A549 (cell line): ENCODE results near the gene HOMER3. TPM values are rescaled to one million over a fixed set of nuclear protein-coding genes. Genes with fewer than 3 reads are reported as not detected.

Source experiments
- ATAC-seq, 2 experiments: fragments of 200-7000 bp in 1 of 2; fragments of >200 bp in 1 of 2; cut with Nextera tagmentation in 1 of 2; cut with Tn5 transposase in 1 of 2; 3 replicates each; pipeline versions ENCODE4 v1.8.0 to v1.9.1; 2018 to 2020; ENCODE audit warnings: mild to moderate bottlenecking in 1 of 2, moderate library complexity in 1 of 2
- CTCF ChIA-PET: fragments of 300-600 bp; sonication (Branson Sonifier 250); formaldehyde crosslinking; extraction: SDS; loops from one replicate; lab custom pipeline; 2021; ENCODE audit warnings: antibody characterized with exemption, inconsistent platforms; lab: Yijun Ruan, JAX
- POLR2A ChIA-PET: fragments of 350-600 bp; formaldehyde crosslinking; extraction: SDS; loops from one replicate; lab custom pipeline; 2021; ENCODE audit warnings: antibody characterized with exemption, inconsistent platforms; lab: Yijun Ruan, JAX
- DNase-seq, 2 experiments: peaks; one replicate each; pipeline versions ENCODE4 v3.0.0 to v3.0.0-alpha.2; 2011 to 2016; ENCODE audit warnings: low read depth in 1 of 2, low spot score in 1 of 2
- FAIRE-seq: peaks from 2 replicates; lab custom pipeline; 2011; peaks lifted over from hg19 to GRCh38; lab: Jason Lieb, UNC
- H3K27ac ChIP-seq, 2 experiments: fragments of >200 bp; sonication (Bioruptor Twin); formaldehyde crosslinking; 3 replicates each; pipeline ENCODE4 v1.5.1; 2016 to 2017
- H3K4me1 ChIP-seq: fragments of >200 bp; sonication (Bioruptor Twin); formaldehyde crosslinking; 3 replicates; pipeline ENCODE4 v1.6.1; 2016
- H3K4me2 ChIP-seq: fragments of >200 bp; sonication (Bioruptor Twin); formaldehyde crosslinking; 3 replicates; pipeline ENCODE4 v1.6.1; 2016
- H3K4me3 ChIP-seq: fragments of >200 bp; sonication (Bioruptor Twin); formaldehyde crosslinking; 3 replicates; pipeline ENCODE4 v1.5.1; 2016
- H3K9me3 ChIP-seq: fragments of >200 bp; sonication (Bioruptor Twin); formaldehyde crosslinking; 3 replicates; pipeline ENCODE4 v1.6.1; 2016
- BHLHE40 ChIP-seq: IDR thresholded peaks from 2 replicates; pipeline ENCODE4 v1.6.1; 2012; ENCODE audit warnings: low read depth, low read length, inconsistent platforms
- CEBPB ChIP-seq, 2 experiments: fragments of >200 bp in 1 of 2; sonication (Bioruptor Twin) in 1 of 2; formaldehyde crosslinking in 1 of 2; IDR thresholded peaks; 2 replicates each; pipeline ENCODE4 v1.6.1; 2012 to 2016
- CHD2 ChIP-seq: fragments of 150-350 bp; IDR thresholded peaks from 2 replicates; pipeline ENCODE4 v1.6.1; 2014; ENCODE audit warnings: low read length; ENCODE audit not compliant: partially characterized antibody
- EHMT2 ChIP-seq: fragments of 200-600 bp; sonication (generic); IDR thresholded peaks from 2 replicates; pipeline ENCODE4 v1.6.1; 2016; ENCODE audit warnings: antibody characterized with exemption, low read depth, mild to moderate bottlenecking, moderate library complexity
- EP300 ChIP-seq, 2 experiments: fragments of >200 bp; sonication (Bioruptor Twin); formaldehyde crosslinking; IDR thresholded peaks; 2 replicates in 1 of 2; 3 replicates in 1 of 2; pipeline ENCODE4 v1.6.1; 2016 to 2017
- FOSL2 ChIP-seq, 2 experiments: fragments of 450-650 bp in 1 of 2; fragments of >200 bp in 1 of 2; sonication (Bioruptor Twin) in 1 of 2; formaldehyde crosslinking; IDR thresholded peaks; 2 replicates each; pipeline versions ENCODE4 v1.5.0 to v1.6.1; 2016 to 2020; ENCODE audit warnings: mild to moderate bottlenecking in 1 of 2, moderate library complexity in 1 of 2
- FOXS1 ChIP-seq: fragments of 250-450 bp; sonication (Bioruptor Pico); IDR thresholded peaks from 2 replicates; pipeline ENCODE4 v1.5.0; 2020; ENCODE audit warnings: mild to moderate bottlenecking, moderate library complexity
- GATA3 ChIP-seq: IDR thresholded peaks from 2 replicates; pipeline ENCODE4 v1.6.1; 2012; ENCODE audit warnings: borderline replicate concordance
- HEYL ChIP-seq: fragments of 250-450 bp; sonication (Bioruptor Pico); IDR thresholded peaks from 2 replicates; pipeline ENCODE4 v1.8.0; 2021; ENCODE audit warnings: mild to moderate bottlenecking, moderate library complexity
- HOXA7 ChIP-seq: fragments of 250-450 bp; sonication (Bioruptor Pico); IDR thresholded peaks from 2 replicates; pipeline ENCODE4 v1.5.0; 2020; ENCODE audit warnings: mild to moderate bottlenecking, moderate library complexity
- HOXB5 ChIP-seq: fragments of 250-450 bp; sonication (Bioruptor Pico); IDR thresholded peaks from 2 replicates; pipeline ENCODE4 v1.5.0; 2020; ENCODE audit warnings: mild to moderate bottlenecking, moderate library complexity
- MAFK ChIP-seq: fragments of 450-650 bp; IDR thresholded peaks from 2 replicates; pipeline ENCODE4 v1.6.1; 2014; ENCODE audit not compliant: partially characterized antibody
- NPAS2 ChIP-seq: fragments of 250-450 bp; sonication (Bioruptor Pico); IDR thresholded peaks from 2 replicates; pipeline ENCODE4 v1.8.0; 2022; ENCODE audit warnings: mild to moderate bottlenecking, moderate library complexity, borderline replicate concordance
- POLR2A ChIP-seq: IDR thresholded peaks from 2 replicates; pipeline ENCODE4 v1.6.1; 2012; ENCODE audit warnings: mild to moderate bottlenecking, low read length
- POLR2AphosphoS2 ChIP-seq: conservative IDR thresholded peaks from 2 replicates; pipeline ENCODE4 v1.6.1; 2012; ENCODE audit warnings: low read length, improper control_type of control experiment, inconsistent platforms
- RCOR1 ChIP-seq: fragments of 150-350 bp; IDR thresholded peaks from 2 replicates; pipeline ENCODE4 v1.6.1; 2014; ENCODE audit warnings: antibody characterized with exemption, low read length, low read depth
- RFX5 ChIP-seq: fragments of 450-650 bp; IDR thresholded peaks from 2 replicates; pipeline ENCODE4 v1.7.1; 2014; ENCODE audit warnings: antibody characterized with exemption, mild to moderate bottlenecking, moderate library complexity
- RNF2 ChIP-seq: fragments of 200-600 bp; sonication (generic); IDR thresholded peaks from 2 replicates; pipeline ENCODE4 v1.6.1; 2016; ENCODE audit warnings: low read depth, mild to moderate bottlenecking, antibody characterized with exemption, moderate library complexity, borderline replicate concordance
- ZNF302 ChIP-seq: fragments of 250-450 bp; sonication (Bioruptor Pico); IDR thresholded peaks from 2 replicates; pipeline ENCODE4 v1.9.0; 2021; ENCODE audit warnings: inconsistent platforms, mild to moderate bottlenecking, moderate library complexity
- WGBS: methylation state at CpG from one replicate; pipeline ENCODE4 v1.1.6; 2017; ENCODE audit errors: missing lambda C conversion rate; 5-methylcytosine and 5-hydroxymethylcytosine counted together
- polyA plus RNA-seq, 4 experiments: library from polyadenylated mRNA; depleted of rRNA in 3 of 4; stranded (reverse); fragments of >200 nt; fragmentation: RNase III in 1 of 4; extraction: RNeasy Plus Mini Kit Qiagen cat#74134 plus additional on column Dnase treatment in 1 of 4; gene quantifications; 2 replicates in 3 of 4; 3 replicates in 1 of 4; pipeline ENCODE4 v1.2.3, GENCODE V29; 2011 to 2017
- TF ChIP-seq, protein P1 (sequence below): fragments of 250-450 bp; sonication (Bioruptor Pico); IDR thresholded peaks from 2 replicates; pipeline ENCODE4 v1.5.0; 2021; ENCODE audit warnings: mild to moderate bottlenecking, moderate library complexity, borderline replicate concordance
- TF ChIP-seq, protein P2 (sequence below): fragments of 450-650 bp; IDR thresholded peaks from 2 replicates; pipeline ENCODE4 v1.6.1; 2014; ENCODE audit warnings: antibody characterized with exemption
- TF ChIP-seq, protein P3 (sequence below): fragments of 150-350 bp; IDR thresholded peaks from 2 replicates; pipeline ENCODE4 v1.6.1; 2014; ENCODE audit warnings: low read depth, mild to moderate bottlenecking, low read length

Gene HOMER3
- polyA plus RNA-seq, 2 of the 4 experiments (the other 2 are of a cell fraction): 9.9 to 35.4 TPM

DNA sequence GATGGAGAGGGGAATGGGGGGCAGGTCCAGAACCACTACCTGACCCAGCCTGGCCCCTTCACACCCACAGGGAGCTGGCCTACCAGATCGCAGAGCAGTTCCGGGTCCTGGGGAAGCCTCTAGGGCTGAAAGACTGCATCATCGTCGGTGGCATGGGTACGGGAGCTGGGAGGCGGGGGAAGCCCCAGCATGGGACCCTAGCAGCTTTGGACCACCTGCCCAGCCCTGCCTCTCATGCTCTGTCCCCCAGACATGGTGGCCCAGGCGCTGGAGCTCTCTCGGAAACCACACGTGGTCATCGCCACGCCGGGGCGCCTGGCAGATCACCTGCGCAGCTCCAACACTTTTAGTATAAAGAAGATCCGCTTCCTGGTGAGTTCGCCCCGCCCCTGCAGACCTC, 19.4 kb downstream of the HOMER3 start:
- FAIRE-seq (no peak), DNase-seq (no peak), ATAC-seq (no peak)
- ChIA-PET CTCF (interaction anchor here (1.6 to 2.3 kb wide), 2 partner anchors 14 to 65 kb away, joined by 3 to 8 read pairs; no protein-coding TSS in a partner anchor), POLR2A (no interaction called here)
- no peak overlapping the region for H3K27ac ChIP-seq
- no peaks in the 10 kb centered on the region for H3K9me3 ChIP-seq
- TF ChIP-seq GATA3: no peak
- TF ChIP-seq NPAS2 (CRISPR knock-in tag): no peak
- no peak for TF ChIP-seq FOSL2 (IDR thresholded peaks at IDR 0.05)
- TF ChIP-seq FOSL2 (CRISPR knock-in tag; IDR thresholded peaks at IDR 0.05): no peak
- TF ChIP-seq, protein P1, sequence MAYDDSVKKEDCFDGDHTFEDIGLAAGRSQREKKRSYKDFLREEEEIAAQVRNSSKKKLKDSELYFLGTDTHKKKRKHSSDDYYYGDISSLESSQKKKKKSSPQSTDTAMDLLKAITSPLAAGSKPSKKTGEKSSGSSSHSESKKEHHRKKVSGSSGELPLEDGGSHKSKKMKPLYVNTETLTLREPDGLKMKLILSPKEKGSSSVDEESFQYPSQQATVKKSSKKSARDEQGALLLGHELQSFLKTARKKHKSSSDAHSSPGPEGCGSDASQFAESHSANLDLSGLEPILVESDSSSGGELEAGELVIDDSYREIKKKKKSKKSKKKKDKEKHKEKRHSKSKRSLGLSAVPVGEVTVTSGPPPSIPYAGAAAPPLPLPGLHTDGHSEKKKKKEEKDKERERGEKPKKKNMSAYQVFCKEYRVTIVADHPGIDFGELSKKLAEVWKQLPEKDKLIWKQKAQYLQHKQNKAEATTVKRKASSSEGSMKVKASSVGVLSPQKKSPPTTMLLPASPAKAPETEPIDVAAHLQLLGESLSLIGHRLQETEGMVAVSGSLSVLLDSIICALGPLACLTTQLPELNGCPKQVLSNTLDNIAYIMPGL (CRISPR knock-in tag): no peak
- no peak for TF ChIP-seq HEYL
- TF ChIP-seq HOXA7: no peak
- TF ChIP-seq CEBPB (IDR thresholded peaks at IDR 0.05): no peak
- no peak for TF ChIP-seq MAFK
- no peak for TF ChIP-seq RCOR1
- no peak for TF ChIP-seq BHLHE40
- no peak for TF ChIP-seq POLR2AphosphoS2
- TF ChIP-seq ZNF302 (CRISPR knock-in tag): no peak
- TF ChIP-seq FOXS1 (CRISPR knock-in tag): no peak
- TF ChIP-seq POLR2A: no peak
- peaks cover 8% of the 10 kb centered on the region; the same call in 1 of the 3 replicates for H3K4me1 ChIP-seq
- WGBS: 95% methylated on average over 17 of the region's 17 CpGs
- no peak overlapping the region for H3K4me3 ChIP-seq
- no peak overlapping the region for H3K4me2 ChIP-seq

DNA sequence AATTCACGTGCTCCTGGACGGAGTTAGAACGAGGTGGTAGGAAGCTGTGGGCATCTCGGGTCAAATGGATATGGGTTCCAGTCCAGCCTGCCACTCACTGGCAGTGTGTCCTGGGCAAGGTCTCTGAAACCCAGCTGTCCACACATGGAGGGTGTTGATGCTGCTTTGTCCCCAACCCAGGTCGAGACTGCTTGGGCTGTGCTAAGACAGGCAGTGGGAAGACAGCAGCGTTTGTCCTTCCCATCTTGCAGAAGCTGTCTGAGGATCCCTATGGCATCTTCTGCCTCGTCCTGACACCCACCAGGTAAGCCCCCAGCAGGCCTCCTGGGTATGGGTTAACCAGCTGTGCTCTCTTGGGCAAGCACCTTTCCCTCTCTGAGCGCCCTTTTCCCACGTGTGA, 20.6 kb downstream of the HOMER3 start:
- DNase-seq: no peak
- FAIRE-seq: no peak
- ChIA-PET CTCF (interaction anchor here (0.7 to 2.3 kb wide), 3 partner anchors 13 to 66 kb away, joined by 3 to 8 read pairs (median 3); no protein-coding TSS in a partner anchor), POLR2A (no interaction called here)
- 32% methylated on average over 8 of the region's 9 CpGs for WGBS
- Histone ChIP-seq H3K9me3 (no peaks in the 10 kb centered on the region), H3K27ac (peak overlapping the region; percentile 77 to 88), H3K4me2 (peak overlapping the region; percentile 99), H3K4me1 (peaks cover 8% of the 10 kb centered on the region; the same call in 1 of the 3 replicates), H3K4me3 (peak overlapping the region; percentile 91)
- no peak for ATAC-seq
- TF ChIP-seq FOSL2 (IDR thresholded peaks at IDR 0.05): no peak
- TF ChIP-seq FOSL2 (CRISPR knock-in tag; IDR thresholded peaks at IDR 0.05): no peak
- no peak for TF ChIP-seq CHD2
- TF ChIP-seq, protein P2, sequence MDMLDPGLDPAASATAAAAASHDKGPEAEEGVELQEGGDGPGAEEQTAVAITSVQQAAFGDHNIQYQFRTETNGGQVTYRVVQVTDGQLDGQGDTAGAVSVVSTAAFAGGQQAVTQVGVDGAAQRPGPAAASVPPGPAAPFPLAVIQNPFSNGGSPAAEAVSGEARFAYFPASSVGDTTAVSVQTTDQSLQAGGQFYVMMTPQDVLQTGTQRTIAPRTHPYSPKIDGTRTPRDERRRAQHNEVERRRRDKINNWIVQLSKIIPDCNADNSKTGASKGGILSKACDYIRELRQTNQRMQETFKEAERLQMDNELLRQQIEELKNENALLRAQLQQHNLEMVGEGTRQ: no peak
- TF ChIP-seq RFX5: no peak
- TF ChIP-seq RNF2: no peak
- no peak for TF ChIP-seq HEYL
- TF ChIP-seq, protein P3, sequence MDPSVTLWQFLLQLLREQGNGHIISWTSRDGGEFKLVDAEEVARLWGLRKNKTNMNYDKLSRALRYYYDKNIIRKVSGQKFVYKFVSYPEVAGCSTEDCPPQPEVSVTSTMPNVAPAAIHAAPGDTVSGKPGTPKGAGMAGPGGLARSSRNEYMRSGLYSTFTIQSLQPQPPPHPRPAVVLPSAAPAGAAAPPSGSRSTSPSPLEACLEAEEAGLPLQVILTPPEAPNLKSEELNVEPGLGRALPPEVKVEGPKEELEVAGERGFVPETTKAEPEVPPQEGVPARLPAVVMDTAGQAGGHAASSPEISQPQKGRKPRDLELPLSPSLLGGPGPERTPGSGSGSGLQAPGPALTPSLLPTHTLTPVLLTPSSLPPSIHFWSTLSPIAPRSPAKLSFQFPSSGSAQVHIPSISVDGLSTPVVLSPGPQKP: no peak
- TF ChIP-seq EP300 (IDR thresholded peaks at IDR 0.05): no peak
- TF ChIP-seq MAFK: no peak
- no peak for TF ChIP-seq EHMT2
- TF ChIP-seq HOXB5 (CRISPR knock-in tag): no peak
